ENCODE results near the gene GRK5.

DNA sequence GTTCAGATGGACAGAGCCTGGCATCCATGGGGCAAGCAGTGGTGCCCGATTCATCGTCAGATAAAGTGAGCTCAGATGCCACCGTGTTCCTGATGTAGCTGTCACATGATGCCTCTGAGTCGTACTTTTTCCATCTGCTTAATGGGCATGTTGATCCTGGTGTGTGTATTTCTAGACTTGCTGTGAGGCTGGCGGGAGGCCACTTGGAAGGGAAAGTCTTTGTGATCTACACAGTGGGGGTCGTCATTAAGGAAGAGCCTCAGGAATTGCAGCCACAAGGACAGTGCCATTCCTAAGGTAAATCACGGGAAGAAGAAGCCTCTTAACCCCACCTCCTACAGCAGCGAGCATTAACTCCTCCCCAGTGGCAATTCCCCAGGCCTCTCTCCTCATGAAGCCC lies 272.2 kb downstream of the GRK5 start:
- no peak for TF ChIP-seq EZH2 (IDR thresholded peaks at IDR 0.05)
- no peak for TF ChIP-seq POLR2AphosphoS5 (IDR thresholded peaks at IDR 0.05; ENCODE audit: borderline replicate concordance, low read depth, low read length)
- no peak for TF ChIP-seq FOXP2 (optimal IDR thresholded peaks at IDR 0.05; ENCODE audit: control extremely low read depth, extremely low read length, insufficient read depth)
